B cell (primary cell): ENCODE measurements around the gene GRIK3. TPM values are rescaled to one million over a fixed set of nuclear protein-coding genes. Genes with fewer than 3 reads are reported as not detected.

ENCODE experiments used
- ATAC-seq: fragments of 200-7000 bp; cut with Tn5 transposase; one replicate; pipeline ENCODE4 v1.10.0; 2021; ENCODE audit warnings: low read depth, mild to moderate bottlenecking, moderate number of reproducible peaks, moderate library complexity
- CTCF ChIA-PET: fragments of 350-600 bp; sonication (Branson Sonifier 250); formaldehyde crosslinking; loops from one replicate; lab custom pipeline; 2021; ENCODE audit warnings: antibody characterized with exemption, inconsistent platforms; lab: Charles Lee
- POLR2A ChIA-PET: fragments of 350-600 bp; sonication (Branson Sonifier 250); formaldehyde crosslinking; loops from one replicate; lab custom pipeline; 2021; ENCODE audit warnings: antibody characterized with exemption; lab: Charles Lee
- DNase-seq: peaks from one replicate; pipeline ENCODE4 v3.0.0; 2013
- H2AFZ ChIP-seq: 2 replicates; pipeline ENCODE4 v1.6.1; 2012; ENCODE audit warnings: mild to moderate bottlenecking, low read depth, low read length; ENCODE audit not compliant: insufficient read depth, poor library complexity, severe bottlenecking
- H3K27ac ChIP-seq, 2 donors: 1 replicate in 1 of 2; 2 replicates in 1 of 2; pipeline ENCODE4 v1.5.1; 2012 to 2013; ENCODE audit warnings: low read length in 2 of 2, mild to moderate bottlenecking in 2 of 2, moderate library complexity in 1 of 2
- H3K27me3 ChIP-seq, 4 experiments: fragments of 200-600 bp in 1 of 4; sonication (generic) in 1 of 4; replicated peaks in 1 of 4; 1 replicate in 2 of 4; 2 replicates in 2 of 4; pipeline versions ENCODE4 v1.6.1 to v1.7.0; 2013 to 2016; ENCODE audit warnings: low read length in 3 of 4, mild to moderate bottlenecking in 2 of 4, mixed read lengths in 1 of 4, moderate library complexity in 1 of 4; ENCODE audit not compliant: insufficient read depth in 4 of 4, control insufficient read depth in 3 of 4; ENCODE audit errors: control extremely low read depth in 1 of 4
- H3K36me3 ChIP-seq, 2 experiments: replicated peaks in 1 of 2; 1 replicate in 1 of 2; 2 replicates in 1 of 2; pipeline versions ENCODE4 v1.6.1 to v1.7.1; 2013; ENCODE audit warnings: low read length in 1 of 2; ENCODE audit not compliant: insufficient read depth in 2 of 2, control insufficient read depth in 1 of 2; ENCODE audit errors: control extremely low read depth in 1 of 2, extremely low read depth in 1 of 2
- H3K4me1 ChIP-seq, 2 donors: fragments of 200-600 bp in 1 of 2; sonication (generic) in 1 of 2; 1 replicate in 1 of 2; 2 replicates in 1 of 2; pipeline versions ENCODE4 v1.5.1 to v1.6.1; 2013 to 2017; ENCODE audit warnings: low read length in 2 of 2; ENCODE audit not compliant: control insufficient read depth in 2 of 2, insufficient read depth in 2 of 2
- H3K4me2 ChIP-seq: replicated peaks from 2 replicates; pipeline ENCODE3; 2012; ENCODE audit warnings: mild to moderate bottlenecking, low read depth, low read length; ENCODE audit not compliant: poor library complexity, severe bottlenecking
- H3K4me3 ChIP-seq, 5 experiments: fragments of 200-600 bp in 1 of 5; sonication (generic) in 1 of 5; 1 replicate in 3 of 5; 2 replicates in 2 of 5; pipeline versions ENCODE4 v1.5.1 to v1.7.0; 2011 to 2016; ENCODE audit warnings: low read length in 4 of 5, mild to moderate bottlenecking in 4 of 5, low read depth in 2 of 5, control low read depth in 1 of 5, moderate library complexity in 1 of 5; ENCODE audit not compliant: insufficient read depth in 1 of 5; ENCODE audit errors: control extremely low read depth in 1 of 5, extremely low read depth in 1 of 5
- H3K79me2 ChIP-seq: fragments of 200-600 bp; sonication (generic); one replicate; pipeline ENCODE4 v1.6.0; 2016; ENCODE audit warnings: low read length; ENCODE audit not compliant: control insufficient read depth, insufficient read depth
- H3K9ac ChIP-seq: fragments of 200-600 bp; sonication (generic); 2 replicates; pipeline ENCODE4 v1.6.1; 2017; ENCODE audit warnings: mild to moderate bottlenecking, low read length, moderate library complexity
- H3K9me3 ChIP-seq, 3 donors: one replicate each; pipeline versions ENCODE4 v1.6.1 to v1.7.1; 2013; ENCODE audit warnings: low read length in 2 of 3; ENCODE audit not compliant: control insufficient read depth in 2 of 3, insufficient read depth in 1 of 3; ENCODE audit errors: control extremely low read depth in 1 of 3
- H4K20me1 ChIP-seq: 2 replicates; pipeline ENCODE4 v1.6.0; 2012; ENCODE audit warnings: mild to moderate bottlenecking, low read length; ENCODE audit not compliant: insufficient read depth, control insufficient read depth, poor library complexity, severe bottlenecking
- H3K27ac Mint-ChIP-seq: one replicate; pipeline ENCODE4 v1.8.0; 2021; ENCODE audit warnings: mixed read lengths
- H3K27me3 Mint-ChIP-seq: one replicate; pipeline ENCODE4 v1.8.0; 2021; ENCODE audit warnings: mixed read lengths
- H3K4me1 Mint-ChIP-seq: one replicate; pipeline ENCODE4 v1.8.0; 2021; ENCODE audit warnings: mixed read lengths
- H3K4me3 Mint-ChIP-seq: one replicate; pipeline ENCODE4 v1.8.0; 2021; ENCODE audit warnings: mixed read lengths
- H3K9me3 Mint-ChIP-seq: one replicate; pipeline ENCODE4 v1.8.0; 2022; ENCODE audit warnings: mixed read lengths; ENCODE audit not compliant: insufficient read depth
- CTCF ChIP-seq: fragments of 200-600 bp; IDR thresholded peaks from one replicate; pipeline ENCODE4 v1.8.0; 2022; ENCODE audit warnings: antibody characterized with exemption, mild to moderate bottlenecking
- EZH2 ChIP-seq: IDR thresholded peaks from 2 replicates; pipeline ENCODE4 v1.6.1; 2012; ENCODE audit warnings: borderline replicate concordance, low read depth, mild to moderate bottlenecking, moderate library complexity, low read length; ENCODE audit not compliant: insufficient read depth, poor library complexity, severe bottlenecking
- WGBS: methylation state at CpG from one replicate; pipeline ENCODE4 v1.1.5; 2013; ENCODE audit warnings: missing lambda C conversion rate; ENCODE audit not compliant: insufficient coverage; 5-methylcytosine and 5-hydroxymethylcytosine counted together
- intact Hi-C: fragments of 100-400 bp; cut with micrococcal nuclease; formaldehyde crosslinking; loops from one replicate; pipeline ENCODE4 v1.10.0; 2022
- polyA plus RNA-seq: library from polyadenylated mRNA; depleted of rRNA; stranded (reverse); fragments of >200 nt; gene quantifications from 2 replicates; pipeline ENCODE4 v1.2.3, GENCODE V29; 2012
- total RNA-seq, 2 donors: library from RNA; stranded (reverse); fragments of 120-200 nt in 1 of 2; gene quantifications; 1 replicate in 1 of 2; 2 replicates in 1 of 2; pipeline versions ENCODE4 v1.2.3 to v1.2.4, GENCODE V29; 2013 to 2022

Gene GRIK3
- total and polyA plus RNA-seq, 2 donors (not counting 1 experiment from before 2014, with no cell fraction given) = 0.12 to 1.5 TPM

GRCh38 chr1:36858553-36858952, 175.8 kb downstream of the GRIK3 start:
- H3K9ac ChIP-seq = no peak overlapping the region
- H3K4me3 ChIP-seq = no peak overlapping the region
- H3K4me1 ChIP-seq = no peaks in the 10 kb centered on the region
- H3K36me3 ChIP-seq = no peaks in the 10 kb centered on the region
- no peaks in the 10 kb centered on the region for H3K9me3 ChIP-seq
- H3K4me3 Mint-ChIP-seq = no peak overlapping the region
- ATAC-seq (no peak), DNase-seq (no peak)
- H3K4me1 Mint-ChIP-seq = no peaks in the 10 kb centered on the region
- ChIA-PET CTCF (no interaction called here), POLR2A (no interaction called here)
- intact Hi-C loops = no loop called here
- WGBS = 86% methylated on average over 5 of the region's 5 CpGs
- no peak overlapping the region for H3K27ac Mint-ChIP-seq
- no peak overlapping the region for H2AFZ ChIP-seq
- H4K20me1 ChIP-seq = no peaks in the 10 kb centered on the region
- peaks cover 0 to 2% (median 0%) of the 10 kb centered on the region in 4 experiments for H3K27me3 ChIP-seq
- TF ChIP-seq EZH2 (no peak), CTCF (no peak)
- no peaks in the 10 kb centered on the region for H3K79me2 ChIP-seq
- no peaks in the 10 kb centered on the region for H3K9me3 Mint-ChIP-seq
- peaks cover 13% of the 10 kb centered on the region for H3K27me3 Mint-ChIP-seq
- no peak overlapping the region for H3K27ac ChIP-seq
- no peak overlapping the region for H3K4me2 ChIP-seq

GRCh38 chr1:36857754-36858153, 176.6 kb downstream of the GRIK3 start:
- Mint-ChIP-seq H3K4me3 (no peak overlapping the region), H3K4me1 (no peaks in the 10 kb centered on the region), H3K27ac (no peak overlapping the region), H3K9me3 (no peaks in the 10 kb centered on the region), H3K27me3 (peaks cover 5% of the 10 kb centered on the region)
- no peak overlapping the region for H3K9ac ChIP-seq
- no peak overlapping the region for H2AFZ ChIP-seq
- no peak for DNase-seq
- CTCF ChIA-PET = no interaction called here
- peaks cover 0 to 2% (median 0%) of the 10 kb centered on the region in 4 experiments for H3K27me3 ChIP-seq
- H3K4me1 ChIP-seq = no peaks in the 10 kb centered on the region
- 90% methylated on average over 4 of the region's 5 CpGs for WGBS
- no peak overlapping the region for H3K4me3 ChIP-seq
- ATAC-seq = no peak
- no peaks in the 10 kb centered on the region for H4K20me1 ChIP-seq
- H3K27ac ChIP-seq = no peak overlapping the region
- H3K79me2 ChIP-seq = no peaks in the 10 kb centered on the region
- TF ChIP-seq CTCF = no peak
- H3K9me3 ChIP-seq = no peaks in the 10 kb centered on the region
- no peaks in the 10 kb centered on the region for H3K36me3 ChIP-seq
- no peak overlapping the region for H3K4me2 ChIP-seq
- POLR2A ChIA-PET = no interaction called here
- intact Hi-C loops = no loop called here
